IPS-20b (cell line): Measurements from ENCODE around the gene ACTC1.
A peak's percentile ranks its signal among the peaks of the same experiment; 100 is the strongest.

ENCODE experiments used
- H3K27ac ChIP-seq: one replicate; pipeline ENCODE4 v1.5.1; 2013; ENCODE audit warnings: low read length
- H3K27me3 ChIP-seq: 2 replicates; pipeline ENCODE4 v1.6.1; 2013; ENCODE audit warnings: mild to moderate bottlenecking, low read length, inconsistent platforms; ENCODE audit not compliant: insufficient read depth
- H3K36me3 ChIP-seq: 2 replicates; pipeline ENCODE4 v1.6.1; 2013; ENCODE audit warnings: low read depth, mild to moderate bottlenecking, inconsistent platforms, low read length, moderate library complexity; ENCODE audit not compliant: insufficient read depth
- H3K4me1 ChIP-seq: 2 replicates; pipeline ENCODE4 v1.6.1; 2013; ENCODE audit warnings: mild to moderate bottlenecking, control low read depth, inconsistent platforms, low read length, moderate library complexity; ENCODE audit not compliant: insufficient read depth
- H3K4me3 ChIP-seq: 2 replicates; pipeline ENCODE4 v1.5.1; 2013; ENCODE audit warnings: mild to moderate bottlenecking, low read length, inconsistent platforms
- H3K9ac ChIP-seq: 2 replicates; pipeline ENCODE4 v1.6.1; 2013; ENCODE audit warnings: low read depth, mild to moderate bottlenecking, inconsistent platforms, low read length, moderate library complexity
- H3K9me3 ChIP-seq: 2 replicates; pipeline ENCODE4 v1.6.1; 2013; ENCODE audit warnings: mild to moderate bottlenecking, low read depth, low read length, inconsistent platforms; ENCODE audit not compliant: insufficient read depth

ACTC1 gene

GRCh38 chr15:34773917-34774316 is 21.4 kb downstream of the ACTC1 start:
- Histone ChIP-seq H3K9me3 (no peaks in the 10 kb centered on the region), H3K9ac (no peak overlapping the region), H3K27ac (no peak overlapping the region), H3K36me3 (no peaks in the 10 kb centered on the region), H3K4me3 (no peak overlapping the region), H3K4me1 (peaks cover 2% of the 10 kb centered on the region; the same call in 1 of the 2 replicates), H3K27me3 (no peaks in the 10 kb centered on the region)

DNA sequence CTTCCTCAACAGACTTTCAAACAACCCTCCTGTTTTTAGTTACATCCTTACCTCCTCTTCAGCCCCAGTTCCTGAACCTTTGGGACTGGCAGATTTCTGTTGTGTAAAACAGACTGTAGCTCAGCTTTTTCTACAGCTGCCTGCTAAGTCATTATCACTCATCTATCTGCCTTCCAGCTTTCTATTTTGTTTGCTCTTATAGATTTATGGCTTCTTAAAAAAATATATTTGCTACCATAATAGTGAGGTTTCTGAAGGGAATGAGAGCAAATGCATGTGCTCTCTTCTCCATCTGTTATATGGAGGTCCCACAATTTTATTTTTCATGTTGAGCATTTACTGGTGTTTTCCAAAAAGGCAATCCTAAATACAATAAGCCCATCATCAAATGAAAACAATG is 22.3 kb downstream of the ACTC1 start:
- no peaks in the 10 kb centered on the region for H3K36me3 ChIP-seq
- H3K4me1 ChIP-seq, result peaks cover 2% of the 10 kb centered on the region; the same call in 1 of the 2 replicates
- H3K9me3 ChIP-seq, result no peaks in the 10 kb centered on the region
- no peak overlapping the region for H3K4me3 ChIP-seq
- no peak overlapping the region for H3K9ac ChIP-seq
- no peak overlapping the region for H3K27ac ChIP-seq
- no peaks in the 10 kb centered on the region for H3K27me3 ChIP-seq

- no peaks in the 10 kb centered on the region for H3K36me3 ChIP-seq
- no peak overlapping the region for H3K27ac ChIP-seq
- H3K9me3 ChIP-seq, result no peaks in the 10 kb centered on the region
- peaks cover 2% of the 10 kb centered on the region; the same call in 1 of the 2 replicates for H3K4me1 ChIP-seq
- no peak overlapping the region for H3K9ac ChIP-seq
- H3K27me3 ChIP-seq, result no peaks in the 10 kb centered on the region
- H3K4me3 ChIP-seq, result no peak overlapping the region
Measured at GRCh38 chr15:34772312-34772711, 23.0 kb downstream of the ACTC1 start.

DNA sequence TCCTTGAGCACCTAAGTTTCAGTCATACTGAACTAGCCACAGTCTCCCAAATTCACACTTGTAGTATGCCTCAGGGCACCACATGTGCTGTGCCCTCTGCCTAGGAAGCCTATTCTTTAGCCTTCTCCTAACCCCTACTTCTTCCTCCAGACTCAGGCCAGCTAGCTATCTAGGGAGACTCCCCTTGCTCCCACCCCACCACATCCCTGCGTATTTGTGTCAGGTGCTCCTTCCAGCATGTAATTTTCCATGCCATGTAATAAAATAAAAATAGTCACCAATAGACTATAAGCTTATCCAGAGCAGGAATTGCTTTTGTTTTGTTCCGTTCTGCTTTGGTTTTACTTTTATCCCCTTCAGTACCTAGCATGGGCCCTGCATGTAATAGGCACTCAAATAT is 25.6 kb downstream of the ACTC1 start:
- Histone ChIP-seq H3K36me3 (no peaks in the 10 kb centered on the region), H3K27me3 (no peaks in the 10 kb centered on the region), H3K9me3 (no peaks in the 10 kb centered on the region), H3K9ac (no peak overlapping the region), H3K27ac (no peak overlapping the region), H3K4me3 (no peak overlapping the region), H3K4me1 (peaks cover 2% of the 10 kb centered on the region; the same call in 1 of the 2 replicates)

DNA sequence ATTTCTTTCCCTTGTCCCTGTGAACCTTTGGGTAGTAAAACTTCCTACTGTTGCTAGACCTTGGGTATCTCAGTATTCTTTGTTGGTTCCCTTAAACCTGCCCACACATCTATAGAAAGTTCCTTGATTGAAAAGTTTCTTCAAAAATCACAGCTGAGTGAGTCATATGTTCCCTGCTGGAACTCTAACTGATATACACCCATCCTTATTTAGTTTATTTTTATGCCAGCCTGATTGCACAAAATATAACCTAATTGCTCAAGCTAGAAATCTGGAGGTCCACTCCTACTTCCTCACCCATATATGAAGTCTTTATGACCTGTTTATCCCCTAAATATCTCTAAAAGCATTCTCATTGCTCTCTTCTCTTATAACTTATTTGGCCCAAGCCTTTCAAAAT is 26.8 kb downstream of the ACTC1 start:
- Histone ChIP-seq H3K4me1 (no peaks in the 10 kb centered on the region), H3K9me3 (no peaks in the 10 kb centered on the region), H3K9ac (no peak overlapping the region), H3K36me3 (no peaks in the 10 kb centered on the region), H3K4me3 (no peak overlapping the region), H3K27ac (no peak overlapping the region), H3K27me3 (no peaks in the 10 kb centered on the region)

GRCh38 chr15:34765741-34766140 is 29.6 kb downstream of the ACTC1 start:
- H3K9ac ChIP-seq, result no peak overlapping the region
- H3K27me3 ChIP-seq, result no peaks in the 10 kb centered on the region
- no peak overlapping the region for H3K4me3 ChIP-seq
- no peaks in the 10 kb centered on the region for H3K9me3 ChIP-seq
- H3K4me1 ChIP-seq, result no peaks in the 10 kb centered on the region
- no peaks in the 10 kb centered on the region for H3K36me3 ChIP-seq
- H3K27ac ChIP-seq, result no peak overlapping the region

- Histone ChIP-seq H3K27me3 (peaks cover 30% of the 10 kb centered on the region), H3K9me3 (no peaks in the 10 kb centered on the region), H3K9ac (no peak overlapping the region), H3K36me3 (no peaks in the 10 kb centered on the region), H3K4me3 (no peak overlapping the region), H3K4me1 (peaks cover under 1% of the 10 kb centered on the region; the same call in 1 of the 2 replicates), H3K27ac (no peak overlapping the region)
Measured at GRCh38 chr15:34760909-34761308, 34.4 kb downstream of the ACTC1 start.

- no peak overlapping the region for H3K4me3 ChIP-seq
- H3K27me3 ChIP-seq, result peaks cover 39% of the 10 kb centered on the region
- H3K9ac ChIP-seq, result no peak overlapping the region
- H3K36me3 ChIP-seq, result no peaks in the 10 kb centered on the region
- H3K4me1 ChIP-seq, result peaks cover 4% of the 10 kb centered on the region; the same call in 1 of the 2 replicates
- H3K9me3 ChIP-seq, result no peaks in the 10 kb centered on the region
- no peak overlapping the region for H3K27ac ChIP-seq
Measured at GRCh38 chr15:34759992-34760391, 35.4 kb downstream of the ACTC1 start.

DNA sequence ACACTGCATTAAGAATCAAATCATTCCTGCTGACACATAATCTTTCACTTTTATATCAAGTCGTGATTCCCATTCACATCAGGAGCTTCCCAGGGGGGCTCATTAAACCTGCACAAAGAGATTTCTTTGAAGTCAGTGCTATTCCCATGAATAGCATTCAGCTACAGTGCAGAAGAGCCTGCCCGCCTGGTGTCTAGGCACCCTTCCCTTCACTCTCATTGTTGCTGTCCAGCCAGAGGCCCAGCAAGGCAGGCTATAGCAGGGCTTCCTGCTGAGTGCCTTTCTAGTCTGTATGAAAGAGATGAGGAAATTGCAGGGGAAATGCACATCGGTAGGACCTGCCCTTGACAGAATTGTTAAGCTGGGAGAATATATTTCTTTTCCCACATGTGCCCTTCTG is 36.0 kb downstream of the ACTC1 start:
- peaks cover 46% of the 10 kb centered on the region for H3K27me3 ChIP-seq
- peaks cover 4% of the 10 kb centered on the region; the same call in 1 of the 2 replicates for H3K4me1 ChIP-seq
- no peaks in the 10 kb centered on the region for H3K9me3 ChIP-seq
- H3K36me3 ChIP-seq, result no peaks in the 10 kb centered on the region
- H3K27ac ChIP-seq, result no peak overlapping the region
- H3K4me3 ChIP-seq, result no peak overlapping the region
- H3K9ac ChIP-seq, result no peak overlapping the region

GRCh38 chr15:34757262-34757661 is 38.1 kb downstream of the ACTC1 start:
- Histone ChIP-seq H3K4me1 (peaks cover 4% of the 10 kb centered on the region; the same call in 1 of the 2 replicates), H3K36me3 (no peaks in the 10 kb centered on the region), H3K9me3 (no peaks in the 10 kb centered on the region), H3K9ac (no peak overlapping the region), H3K27me3 (peaks cover 67% of the 10 kb centered on the region), H3K27ac (no peak overlapping the region), H3K4me3 (no peak overlapping the region)

GRCh38 chr15:34755419-34755773 is 40.0 kb downstream of the ACTC1 start:
- Histone ChIP-seq H3K9ac (no peak overlapping the region), H3K36me3 (no peaks in the 10 kb centered on the region), H3K9me3 (no peaks in the 10 kb centered on the region), H3K4me1 (peaks cover 4% of the 10 kb centered on the region; the same call in 1 of the 2 replicates), H3K27me3 (peaks cover 73% of the 10 kb centered on the region), H3K27ac (no peak overlapping the region), H3K4me3 (peak overlapping the region; percentile 72)

GRCh38 chr15:34754674-34755418 is 40.5 kb downstream of the ACTC1 start, which contains the start of gene GJD2:
Gene GJD2 (minus strand): TSS chr15:34754998. CDS start chr15:34754488, 510 bp downstream.
- Histone ChIP-seq H3K27ac (no peak within 1 kb of the TSS), H3K9ac (no peak within 1 kb of the TSS), H3K9me3 (no peaks in the 10 kb centered on the region), H3K4me3 (peak within 1 kb of the TSS; percentile 72), H3K4me1 (peaks cover 4% of the 10 kb centered on the region; the same call in 1 of the 2 replicates), H3K36me3 (no peaks in the 10 kb centered on the region), H3K27me3 (peaks cover 75% of the 10 kb centered on the region)
